ENCODE results near the gene NLGN1.
A peak's percentile ranks its signal among the peaks of the same experiment; 100 is the strongest.
"Not testable (repeated sequence)": the region's sequence is repeated elsewhere in the genome, so short reads cannot be mapped to it uniquely, and the experiment has no call there.

NLGN1 gene

GRCh38 chr3:173397161-173398110, at the start of gene NLGN1:
NLGN1 (plus strand) TSS chr3:173397744.
- DNase-seq = no peak

- DNase-seq = no peak
These were observed 45.7 kb upstream of the NLGN1 start for GRCh38 chr3:173351886-173352285.

- not testable (repeated sequence) for DNase-seq
These were observed 44.4 kb upstream of the NLGN1 start for GRCh38 chr3:173353137-173353536.

DNA sequence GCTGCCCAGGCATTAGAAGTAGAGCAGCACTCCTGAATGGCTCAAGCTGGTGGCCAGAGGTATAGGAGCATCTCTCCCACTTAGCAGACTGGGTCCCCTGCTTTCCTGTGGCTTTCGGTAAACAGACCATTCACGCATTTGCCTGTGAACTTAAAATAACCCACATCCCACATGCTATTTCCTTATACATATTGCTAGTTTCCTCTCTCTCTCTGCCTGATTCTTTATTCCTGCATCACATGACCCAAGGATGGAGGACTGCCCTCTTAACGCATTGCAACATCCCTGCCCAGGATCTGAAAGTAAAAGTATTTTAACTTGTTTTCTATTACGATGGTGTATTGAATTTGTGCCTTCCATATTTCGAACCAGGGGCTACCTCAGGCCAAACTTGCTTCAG, 43.4 kb upstream of the NLGN1 start:
- DNase-seq = no peak

DNA sequence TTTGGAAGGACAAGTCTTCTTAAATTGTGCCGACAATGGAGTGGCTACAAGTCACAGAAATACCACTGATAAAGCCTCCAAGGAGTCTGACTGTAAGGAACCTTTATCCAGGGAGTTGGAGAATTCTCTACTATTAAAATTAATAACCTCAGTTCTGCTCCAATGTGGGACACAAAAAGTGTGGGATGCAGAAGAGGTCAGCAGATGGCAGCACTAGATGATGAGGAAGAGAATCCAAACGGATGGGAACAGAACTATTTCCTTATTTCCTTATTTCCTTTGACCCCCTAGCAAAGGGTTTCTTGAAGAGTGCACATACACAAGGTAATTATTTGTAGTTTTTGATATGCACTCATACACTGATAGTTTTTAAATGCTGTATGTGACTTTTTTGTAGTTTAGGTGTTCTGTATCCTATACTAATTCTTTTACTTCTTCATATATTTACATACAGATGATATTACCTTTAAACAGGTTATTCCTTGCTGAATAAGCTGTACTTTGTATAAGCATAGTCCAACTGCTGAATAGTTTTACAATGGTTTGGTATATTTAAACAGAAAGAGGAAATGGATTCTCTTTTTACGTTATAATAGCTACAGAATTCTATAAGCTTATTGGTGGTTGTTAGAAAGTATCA, 25.6 kb upstream of the NLGN1 start:
- DNase-seq = no peak

GRCh38 chr3:173380681-173381080, 16.9 kb upstream of the NLGN1 start:
- no peak for DNase-seq

DNA sequence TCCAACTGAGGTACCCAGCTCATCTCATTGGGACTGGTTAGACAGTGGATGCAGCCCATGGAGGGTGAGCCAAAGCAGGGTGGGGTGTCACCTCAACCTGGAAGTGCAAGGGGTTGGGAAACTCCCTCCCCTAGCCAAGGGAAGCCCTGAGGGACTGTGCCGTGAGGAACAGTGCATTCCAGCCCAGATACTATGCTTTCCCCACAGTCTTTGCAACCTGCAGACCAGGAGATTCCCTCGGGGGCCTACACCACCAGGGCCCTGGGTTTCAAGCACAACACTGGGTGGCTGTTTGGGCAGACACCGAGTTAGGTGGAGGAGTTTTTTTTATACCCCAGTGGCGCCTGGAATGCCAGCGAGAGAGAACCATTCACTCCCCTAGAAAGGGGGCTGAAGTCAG, 15.6 kb upstream of the NLGN1 start:
- DNase-seq = not testable (repeated sequence)

DNA sequence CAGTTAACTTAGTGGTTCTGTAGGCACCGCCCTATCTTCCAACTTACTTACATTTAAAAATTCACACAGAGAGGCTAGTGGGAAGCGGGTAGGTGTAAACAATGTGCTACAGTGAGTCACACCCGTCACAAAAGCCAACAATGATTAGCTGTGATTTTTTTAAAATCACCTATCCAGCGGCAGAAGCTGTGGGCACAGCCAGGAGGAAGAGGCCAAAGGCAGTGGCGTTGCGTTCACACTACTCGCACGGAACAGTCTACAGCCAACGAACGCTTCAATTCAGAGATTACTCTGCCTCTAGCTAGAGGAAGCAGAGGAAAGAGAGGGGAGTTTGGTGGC, 2.5 kb upstream of the NLGN1 start:
- DNase-seq = no peak

- peak; percentile 56 for DNase-seq
These were observed 1.9 kb upstream of the NLGN1 start for GRCh38 chr3:173395412-173396181.

- DNase-seq = no peak
These were observed 1.1 kb upstream of the NLGN1 start for GRCh38 chr3:173396191-173397041.

DNA sequence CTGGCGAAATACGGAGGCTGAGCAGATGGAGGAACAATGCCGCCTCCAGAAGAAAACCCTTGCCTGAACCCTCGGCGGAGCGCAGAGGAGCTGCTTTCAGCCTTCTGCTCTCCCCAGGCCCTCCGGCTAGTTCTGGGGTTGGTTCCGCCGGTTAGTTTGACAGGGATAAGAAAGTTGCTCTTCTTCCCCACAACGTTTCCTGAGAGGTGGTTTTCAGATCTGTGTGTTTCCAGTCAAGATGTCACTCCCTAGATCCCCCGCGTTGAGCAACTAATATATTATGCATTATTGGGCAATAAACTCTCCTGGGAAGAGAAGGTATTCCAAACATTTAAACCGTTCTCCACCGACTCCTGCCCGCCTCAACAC, 551 bp downstream of the NLGN1 start:
- no peak for DNase-seq

- no peak for DNase-seq
These were observed 1.5 kb downstream of the NLGN1 start for GRCh38 chr3:173399044-173399443.

DNA sequence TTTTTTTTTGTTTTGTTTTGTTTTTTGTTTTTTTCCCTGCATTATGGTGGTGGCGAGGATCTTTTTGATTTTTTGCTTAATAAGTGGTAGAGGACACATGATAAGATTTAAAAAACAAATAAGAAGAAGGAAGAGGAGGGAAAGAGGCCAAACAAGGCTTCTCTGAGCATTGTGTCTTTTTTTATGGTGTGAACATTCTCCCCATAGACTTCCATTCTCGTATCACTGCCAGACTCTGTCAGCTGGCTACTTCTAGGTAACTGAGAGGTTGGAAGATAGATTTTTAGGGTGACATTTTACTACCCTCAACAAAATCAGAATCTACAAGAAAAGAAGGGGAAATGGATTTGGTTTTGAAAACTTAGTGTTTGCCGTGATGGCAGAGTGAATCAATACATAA, 3.8 kb downstream of the NLGN1 start:
- DNase-seq = no peak

DNA sequence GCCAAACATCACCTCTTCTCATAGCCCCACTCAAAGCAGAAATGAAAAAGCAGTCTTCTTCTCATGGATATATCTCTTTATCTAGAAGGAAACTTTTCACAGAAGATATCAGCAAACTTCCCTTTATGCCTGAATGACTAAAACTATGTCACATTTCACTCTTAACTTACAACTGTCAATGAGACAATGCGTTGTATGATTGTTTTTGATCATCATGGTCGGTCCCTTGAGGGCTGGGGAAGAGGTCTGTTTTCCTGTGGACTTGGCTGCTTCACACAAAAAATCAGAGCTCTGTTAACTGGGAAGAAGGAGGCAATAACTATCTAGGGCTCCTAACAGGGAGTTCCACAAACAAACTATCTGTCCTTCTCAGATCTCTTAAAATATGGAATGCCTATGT, 5.1 kb downstream of the NLGN1 start:
- DNase-seq = no peak

GRCh38 chr3:173403376-173403775, 5.8 kb downstream of the NLGN1 start:
- no peak for DNase-seq

DNA sequence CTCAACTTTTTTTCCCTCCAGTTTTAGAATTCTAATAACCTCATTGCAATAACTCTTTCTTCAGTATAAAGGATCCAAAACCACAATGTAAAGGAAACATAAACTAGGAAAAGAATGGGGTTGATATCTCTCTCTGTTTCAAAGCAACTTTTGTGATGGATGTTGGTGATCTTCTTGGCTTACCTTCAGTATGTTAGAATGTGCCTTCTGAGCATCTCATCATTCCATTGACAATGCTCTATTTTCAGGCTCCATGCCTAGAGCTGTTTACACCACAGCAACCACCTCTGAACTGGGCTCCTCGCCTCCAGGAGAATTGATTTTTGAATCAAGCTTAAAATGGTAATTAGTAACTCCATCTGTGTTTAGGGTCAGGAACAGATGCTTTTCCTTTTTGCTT, 6.6 kb downstream of the NLGN1 start:
- DNase-seq = no peak

- DNase-seq = no peak
These were observed 12.9 kb downstream of the NLGN1 start for GRCh38 chr3:173410436-173410835.

- DNase-seq = no peak
These were observed 13.3 kb downstream of the NLGN1 start for GRCh38 chr3:173410849-173411248.

DNA sequence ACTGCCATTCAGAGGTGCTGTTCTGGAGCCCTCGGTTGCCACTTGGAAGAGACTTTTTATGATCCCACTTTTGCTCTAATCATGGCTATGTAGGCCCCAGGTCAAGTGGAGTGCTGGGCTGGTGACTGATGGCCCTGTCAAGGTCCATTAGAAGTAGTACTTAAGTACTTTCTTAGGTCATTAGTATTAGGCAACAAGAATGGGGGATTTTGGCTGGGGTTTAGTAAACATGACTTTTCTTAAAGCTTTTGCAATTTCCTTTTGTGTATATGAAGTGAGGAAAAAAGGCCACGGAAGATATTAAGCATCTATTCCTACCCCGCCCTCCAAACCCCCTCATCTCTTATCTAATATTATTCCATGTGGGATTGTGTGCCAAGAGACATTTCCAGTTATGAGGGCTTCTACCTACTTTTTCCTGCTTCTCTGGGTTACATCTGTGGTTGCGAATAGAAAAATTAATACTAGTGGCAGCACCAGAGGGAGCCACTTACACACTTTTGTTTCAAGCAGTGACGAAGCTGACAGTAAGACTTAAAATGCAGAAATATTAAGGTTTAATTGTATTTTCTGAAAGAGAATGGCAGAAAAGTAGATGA, 13.9 kb downstream of the NLGN1 start:
- DNase-seq = no peak

GRCh38 chr3:173416070-173416469, 18.5 kb downstream of the NLGN1 start:
- DNase-seq = no peak

DNA sequence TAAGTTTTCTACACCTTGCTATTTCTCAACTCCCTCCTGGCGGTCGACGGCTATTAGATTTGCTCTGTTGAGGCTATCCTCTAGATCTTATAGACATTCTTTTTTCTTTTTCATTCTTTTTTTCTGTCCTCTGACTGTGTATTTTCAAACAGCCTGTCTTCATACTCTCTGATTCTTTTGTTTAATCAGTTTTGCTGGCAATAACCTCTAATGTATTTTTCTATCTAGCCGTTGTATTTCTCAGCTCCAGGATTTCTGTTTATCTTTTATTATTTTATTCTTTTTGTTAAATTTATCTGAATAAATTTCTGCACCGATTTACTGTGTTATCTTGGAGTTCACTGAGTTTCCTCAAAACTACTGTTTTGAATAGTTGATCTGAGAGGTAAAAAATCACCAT, 31.5 kb downstream of the NLGN1 start:
- DNase-seq = no peak

DNA sequence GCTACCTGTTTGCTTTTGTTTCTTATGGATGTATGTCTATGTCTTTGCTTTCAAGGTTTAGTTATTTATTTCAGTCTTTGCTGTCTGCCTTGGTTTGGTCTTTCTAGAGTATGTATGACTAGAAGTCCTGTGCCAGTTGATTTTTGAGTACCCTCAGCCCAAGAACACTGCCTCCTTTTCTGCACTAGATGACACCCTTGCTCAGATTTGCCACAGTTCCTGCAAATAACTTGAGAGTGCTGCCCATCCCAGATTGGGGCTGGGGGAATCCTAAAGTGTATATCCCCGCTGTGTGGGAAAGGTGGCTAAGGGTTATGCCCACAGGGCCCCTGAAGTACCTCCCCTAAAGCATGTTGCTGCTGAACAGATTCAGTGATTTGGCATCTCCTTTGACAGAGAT, 32.0 kb downstream of the NLGN1 start:
- DNase-seq = no peak
